PC-9 (cell line): Measurements from ENCODE around the gene CCDC201. TPM values are rescaled to one million over a fixed set of nuclear protein-coding genes. Genes with fewer than 3 reads are reported as not detected.

Source experiments
- BruUV-seq: library from RNA; stranded (reverse); fragments of 400-500 nt; replicated peaks from 2 replicates; lab custom pipeline; 2021; lab: Mats Ljungman, UMichigan
- CTCF ChIA-PET: fragments of 300-600 bp; sonication (Branson Sonifier 250); formaldehyde crosslinking; loops from one replicate; lab custom pipeline; 2022; ENCODE audit warnings: antibody characterized with exemption; lab: Charles Lee
- POLR2A ChIA-PET: fragments of 300-600 bp; sonication (Branson Sonifier 250); formaldehyde crosslinking; loops from one replicate; lab custom pipeline; 2022; ENCODE audit warnings: antibody characterized with exemption; ENCODE audit not compliant: unreplicated experiment; lab: Charles Lee
- DNase-seq, 2 experiments: peaks; one replicate each; pipeline versions ENCODE4 v3.0.0 to v3.0.0-alpha.2; 2015 to 2022; ENCODE audit warnings: mixed read lengths in 1 of 2
- H2AFZ ChIP-seq: fragments of 200-600 bp; sonication (generic); 2 replicates; pipeline ENCODE4 v1.8.1; 2017; ENCODE audit warnings: antibody characterized with exemption
- H3F3A ChIP-seq: fragments of 200-600 bp; sonication (generic); 2 replicates; pipeline ENCODE4 v1.8.1; 2017; ENCODE audit warnings: antibody characterized with exemption, mild to moderate bottlenecking, low read depth; ENCODE audit not compliant: insufficient read depth
- H3K27ac ChIP-seq: fragments of 200-600 bp; sonication (generic); 2 replicates; pipeline ENCODE4 v1.6.1; 2016; ENCODE audit warnings: mixed run types
- H3K27me3 ChIP-seq: fragments of 200-600 bp; sonication (generic); 2 replicates; pipeline ENCODE4 v1.6.1; 2016; ENCODE audit warnings: low read depth, mixed run types; ENCODE audit not compliant: insufficient read depth
- H3K36me3 ChIP-seq: fragments of 200-600 bp; sonication (generic); 2 replicates; pipeline ENCODE4 v1.6.1; 2016; ENCODE audit warnings: low read depth, mixed run types
- H3K4me1 ChIP-seq: fragments of 200-600 bp; sonication (generic); replicated peaks from 2 replicates; pipeline ENCODE4 v1.6.1; 2016; ENCODE audit warnings: mixed run types; ENCODE audit not compliant: insufficient read depth
- H3K4me2 ChIP-seq: fragments of 200-600 bp; sonication (generic); 2 replicates; pipeline ENCODE4 v1.6.1; 2017; ENCODE audit warnings: mixed run types
- H3K4me3 ChIP-seq: fragments of 200-600 bp; sonication (generic); 2 replicates; pipeline ENCODE4 v1.6.1; 2016; ENCODE audit warnings: mixed run types
- H3K79me2 ChIP-seq: fragments of 200-600 bp; sonication (generic); 2 replicates; pipeline ENCODE4 v1.6.1; 2017; ENCODE audit warnings: low read depth, mixed run types
- H3K9me2 ChIP-seq: fragments of 200-600 bp; sonication (generic); 2 replicates; pipeline ENCODE4 v1.8.1; 2017; ENCODE audit warnings: mild to moderate bottlenecking; ENCODE audit not compliant: insufficient read depth
- H3K9me3 ChIP-seq: fragments of 200-600 bp; sonication (generic); 2 replicates; pipeline ENCODE4 v1.8.1; 2016; ENCODE audit warnings: low read depth; ENCODE audit not compliant: insufficient read depth
- H4K20me1 ChIP-seq: fragments of 200-600 bp; sonication (generic); 2 replicates; pipeline ENCODE4 v1.8.1; 2017; ENCODE audit not compliant: insufficient read depth
- EZH2 ChIP-seq: fragments of 200-600 bp; sonication (generic); IDR thresholded peaks from 2 replicates; pipeline ENCODE4 v1.8.0; 2017; ENCODE audit warnings: antibody characterized with exemption, low read depth
- intact Hi-C: fragments of 100-400 bp; cut with micrococcal nuclease; formaldehyde crosslinking; loops from one replicate; pipeline ENCODE4 v1.10.0; 2022; ENCODE audit not compliant: unreplicated experiment
- total RNA-seq: library from RNA; stranded (reverse); gene quantifications from 2 replicates; pipeline ENCODE4 v1.2.3, GENCODE V29; 2021
- TF ChIP-seq, protein P1 (sequence below): fragments of 200-600 bp; sonication (generic); conservative IDR thresholded peaks from 2 replicates; pipeline ENCODE4 v1.6.1; 2017; ENCODE audit warnings: mixed run types, antibody characterized with exemption, mild to moderate bottlenecking, moderate library complexity

The CCDC201 gene
- total RNA-seq, 1 experiment from 2014 or later = not detected

DNA sequence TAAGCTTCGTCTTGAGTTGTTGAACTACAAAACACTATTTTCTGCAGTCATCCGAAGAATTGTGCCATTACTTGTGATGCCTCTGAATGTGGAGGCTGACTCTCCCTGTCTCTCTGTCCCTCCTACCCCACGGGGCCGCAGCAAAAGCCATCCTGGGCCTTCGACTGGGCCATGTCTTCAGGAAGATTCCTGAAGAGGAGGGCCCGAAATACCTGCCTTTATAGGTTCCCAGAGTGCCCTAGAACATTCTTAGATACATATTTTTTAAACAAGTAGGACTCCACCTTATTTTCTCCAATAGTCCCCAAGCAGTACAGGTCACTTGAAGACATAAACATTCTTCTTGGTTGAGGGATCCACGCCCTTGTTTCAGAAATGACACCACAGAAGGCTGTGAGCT lies 40.1 kb upstream of the CCDC201 start:
- CTCF ChIA-PET = no interaction called here
- Histone ChIP-seq H2AFZ (no peak overlapping the region), H3K4me1 (peaks cover 3% of the 10 kb centered on the region), H3K27ac (no peak overlapping the region), H3K36me3 (peaks cover 17% of the 10 kb centered on the region; the same call in 1 of the 2 replicates), H3F3A (peaks cover 25% of the 10 kb centered on the region), H3K4me2 (no peak overlapping the region), H3K9me2 (no peaks in the 10 kb centered on the region), H3K9me3 (no peaks in the 10 kb centered on the region), H3K79me2 (peaks cover 3% of the 10 kb centered on the region), H3K4me3 (no peak overlapping the region), H3K27me3 (no peaks in the 10 kb centered on the region), H4K20me1 (no peaks in the 10 kb centered on the region)
- POLR2A ChIA-PET = no interaction called here
- intact Hi-C loops = no loop called here
- DNase-seq = no peak
- no peak for TF ChIP-seq EZH2
- TF ChIP-seq, protein P1, sequence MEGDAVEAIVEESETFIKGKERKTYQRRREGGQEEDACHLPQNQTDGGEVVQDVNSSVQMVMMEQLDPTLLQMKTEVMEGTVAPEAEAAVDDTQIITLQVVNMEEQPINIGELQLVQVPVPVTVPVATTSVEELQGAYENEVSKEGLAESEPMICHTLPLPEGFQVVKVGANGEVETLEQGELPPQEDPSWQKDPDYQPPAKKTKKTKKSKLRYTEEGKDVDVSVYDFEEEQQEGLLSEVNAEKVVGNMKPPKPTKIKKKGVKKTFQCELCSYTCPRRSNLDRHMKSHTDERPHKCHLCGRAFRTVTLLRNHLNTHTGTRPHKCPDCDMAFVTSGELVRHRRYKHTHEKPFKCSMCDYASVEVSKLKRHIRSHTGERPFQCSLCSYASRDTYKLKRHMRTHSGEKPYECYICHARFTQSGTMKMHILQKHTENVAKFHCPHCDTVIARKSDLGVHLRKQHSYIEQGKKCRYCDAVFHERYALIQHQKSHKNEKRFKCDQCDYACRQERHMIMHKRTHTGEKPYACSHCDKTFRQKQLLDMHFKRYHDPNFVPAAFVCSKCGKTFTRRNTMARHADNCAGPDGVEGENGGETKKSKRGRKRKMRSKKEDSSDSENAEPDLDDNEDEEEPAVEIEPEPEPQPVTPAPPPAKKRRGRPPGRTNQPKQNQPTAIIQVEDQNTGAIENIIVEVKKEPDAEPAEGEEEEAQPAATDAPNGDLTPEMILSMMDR = no peak
- TSS peak; percentile 3 for BruUV-seq

DNA sequence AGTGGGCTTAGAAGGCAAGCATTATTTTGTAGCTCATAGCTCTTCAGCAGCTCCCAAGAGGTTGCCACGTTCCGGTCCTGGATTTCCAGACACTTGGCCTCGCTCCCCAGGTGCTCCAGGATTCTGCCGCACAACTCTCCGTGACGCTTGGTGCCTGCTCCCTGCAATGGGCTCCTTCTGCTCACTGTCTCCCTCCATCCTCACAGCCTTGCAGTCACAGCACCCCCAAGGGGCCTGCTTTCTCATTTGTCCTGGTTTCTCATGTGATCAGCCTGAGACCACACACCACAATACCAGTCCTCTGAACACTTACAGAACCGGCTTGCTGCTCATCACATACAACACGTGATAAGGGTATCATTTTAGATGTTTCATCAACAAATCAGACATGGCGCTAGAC lies 38.4 kb upstream of the CCDC201 start:
- H3K9me2 ChIP-seq = no peaks in the 10 kb centered on the region
- no peak overlapping the region for H3K4me3 ChIP-seq
- no peaks in the 10 kb centered on the region for H3K79me2 ChIP-seq
- H3K36me3 ChIP-seq = peaks cover 9% of the 10 kb centered on the region; the same call in 1 of the 2 replicates
- H3K9me3 ChIP-seq = no peaks in the 10 kb centered on the region
- H3K27me3 ChIP-seq = no peaks in the 10 kb centered on the region
- CTCF ChIA-PET = no interaction called here
- H3K27ac ChIP-seq = no peak overlapping the region
- peaks cover 25% of the 10 kb centered on the region for H3F3A ChIP-seq
- POLR2A ChIA-PET = no interaction called here
- no peak overlapping the region for H2AFZ ChIP-seq
- DNase-seq = no peak
- TF ChIP-seq, protein P1 = no peak
- TF ChIP-seq EZH2 = no peak
- no TSS peak for BruUV-seq
- intact Hi-C loops = no loop called here
- H3K4me2 ChIP-seq = no peak overlapping the region
- H3K4me1 ChIP-seq = no peaks in the 10 kb centered on the region
- H4K20me1 ChIP-seq = no peaks in the 10 kb centered on the region

DNA sequence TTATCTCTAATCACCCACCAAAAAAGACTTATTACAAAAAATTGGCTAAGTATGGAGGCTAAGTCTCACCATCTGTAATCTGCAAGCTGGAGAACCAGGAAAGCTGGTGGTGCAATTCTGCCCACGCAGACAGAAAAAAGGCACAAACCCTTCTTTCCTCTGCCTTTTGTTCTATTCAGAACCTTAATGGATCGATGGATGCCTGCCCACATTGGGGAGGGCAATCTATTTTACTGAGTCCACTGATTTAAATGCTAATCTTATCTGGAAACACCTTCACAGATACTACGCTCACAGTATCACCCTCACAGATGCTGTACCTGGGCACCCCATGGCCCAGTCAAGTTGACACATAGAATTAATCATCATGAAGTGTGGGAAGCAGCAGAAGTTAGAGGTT lies 38.0 kb upstream of the CCDC201 start:
- H3K4me1 ChIP-seq = no peaks in the 10 kb centered on the region
- H3K9me2 ChIP-seq = no peaks in the 10 kb centered on the region
- no peak overlapping the region for H3K4me2 ChIP-seq
- peaks cover 23% of the 10 kb centered on the region for H3F3A ChIP-seq
- TF ChIP-seq, protein P1 = no peak
- TF ChIP-seq EZH2 = no peak
- no peaks in the 10 kb centered on the region for H3K9me3 ChIP-seq
- H2AFZ ChIP-seq = no peak overlapping the region
- no peaks in the 10 kb centered on the region for H3K27me3 ChIP-seq
- no peak overlapping the region for H3K4me3 ChIP-seq
- peaks cover 5% of the 10 kb centered on the region; the same call in 1 of the 2 replicates for H3K36me3 ChIP-seq
- H3K79me2 ChIP-seq = no peaks in the 10 kb centered on the region
- BruUV-seq = no TSS peak
- DNase-seq = no peak
- ChIA-PET CTCF (no interaction called here), POLR2A (no interaction called here)
- H3K27ac ChIP-seq = no peak overlapping the region
- intact Hi-C loops = no loop called here
- H4K20me1 ChIP-seq = no peaks in the 10 kb centered on the region
